PFSK-1 (cell line): ENCODE results near the gene LTBP1.

Experiments
- FOXP2 ChIP-seq: optimal IDR thresholded peaks from 2 replicates; pipeline ENCODE3; 2011; ENCODE audit warnings: borderline replicate concordance, control low read depth, inconsistent platforms; ENCODE audit not compliant: insufficient read depth; ENCODE audit errors: extremely low read length, extremely low read depth
- POLR2AphosphoS5 ChIP-seq: IDR thresholded peaks from 2 replicates; pipeline ENCODE4 v1.6.1; 2012; ENCODE audit warnings: low read depth, mild to moderate bottlenecking, control low read depth, low read length, moderate library complexity
- REST ChIP-seq, 2 experiments: IDR thresholded peaks; 2 replicates each; pipeline versions ENCODE4 v1.6.1 to v1.8.0; 2011 to 2012; ENCODE audit warnings: low read depth in 2 of 2, low read length in 2 of 2, control low read depth in 1 of 2, inconsistent platforms in 1 of 2, mild to moderate bottlenecking in 1 of 2, moderate library complexity in 1 of 2; ENCODE audit not compliant: insufficient read depth in 1 of 2
- SIN3A ChIP-seq: IDR thresholded peaks from 2 replicates; pipeline ENCODE4 v1.6.1; 2012; ENCODE audit warnings: mild to moderate bottlenecking, low read length, moderate library complexity, borderline replicate concordance; ENCODE audit not compliant: insufficient read depth
- TAF1 ChIP-seq: IDR thresholded peaks from 2 replicates; pipeline ENCODE4 v1.6.1; 2012; ENCODE audit warnings: low read length, control low read depth, borderline replicate concordance; ENCODE audit not compliant: insufficient read depth

Gene LTBP1

GRCh38 chr2:33436083-33436482 is 489.3 kb downstream of the LTBP1 start:
- TF ChIP-seq TAF1 = no peak

GRCh38 chr2:33437297-33437696 is 490.5 kb downstream of the LTBP1 start:
- TF ChIP-seq POLR2AphosphoS5 = no peak
- TF ChIP-seq FOXP2 = no peak
- TF ChIP-seq TAF1 = no peak
- TF ChIP-seq REST (IDR thresholded peaks at IDR 0.05; ENCODE audit: insufficient read depth in 1 of 2, low read depth in 2 of 2, low read length in 2 of 2) = no peak
- no peak for TF ChIP-seq SIN3A

- no peak for TF ChIP-seq REST (IDR thresholded peaks at IDR 0.05; ENCODE audit: insufficient read depth in 1 of 2, low read depth in 2 of 2, low read length in 2 of 2)
- TF ChIP-seq POLR2AphosphoS5 = no peak
- TF ChIP-seq TAF1 = no peak
- TF ChIP-seq FOXP2 = no peak
- no peak for TF ChIP-seq SIN3A
Observed at GRCh38 chr2:33437815-33438214, 491.1 kb downstream of the LTBP1 start.

- TF ChIP-seq REST (IDR thresholded peaks at IDR 0.05; ENCODE audit: insufficient read depth in 1 of 2, low read depth in 2 of 2, low read length in 2 of 2) (no peak), TAF1 (no peak), FOXP2 (no peak), SIN3A (no peak), POLR2AphosphoS5 (no peak)
Observed at GRCh38 chr2:33441235-33441810, 494.6 kb downstream of the LTBP1 start.

- no peak for TF ChIP-seq REST (IDR thresholded peaks at IDR 0.05; ENCODE audit: insufficient read depth in 1 of 2, low read depth in 2 of 2, low read length in 2 of 2)
- no peak for TF ChIP-seq TAF1
- no peak for TF ChIP-seq FOXP2
- no peak for TF ChIP-seq POLR2AphosphoS5
- TF ChIP-seq SIN3A = no peak
Observed at GRCh38 chr2:33442528-33443079, 495.9 kb downstream of the LTBP1 start.
